ENCODE measurements around the gene KCNJ16. TPM values are rescaled to one million over a fixed set of nuclear protein-coding genes. Genes with fewer than 3 reads are reported as not detected.
A peak's percentile ranks its signal among the peaks of the same experiment; 100 is the strongest.

KCNJ16 gene
- total RNA-seq, 1 donor from 2014 or later = 0.27 TPM

GRCh38 chr17:70168977-70169708 lies 94.1 kb downstream of the KCNJ16 start, which contains the start of gene KCNJ2:
TSS of gene KCNJ2 (plus strand) at chr17:70169532. CDS start at chr17:70175040, 5,508 bp downstream.
- Mint-ChIP-seq H3K9me3 (ENCODE audit: unreplicated experiment) (peaks cover 11% of the 10 kb centered on the region), H3K27ac (ENCODE audit: unreplicated experiment) (peak within 1 kb of the TSS; percentile 56), H3K4me1 (ENCODE audit: low read depth, unreplicated experiment) (peaks cover 46% of the 10 kb centered on the region), H3K27me3 (ENCODE audit: unreplicated experiment) (peaks cover 10% of the 10 kb centered on the region), H3K4me3 (ENCODE audit: unreplicated experiment) (peak within 1 kb of the TSS; percentile 94), H3K36me3 (ENCODE audit: unreplicated experiment) (no peaks in the 10 kb centered on the region)
- peak; percentile 92 for DNase-seq
- no peak for TF ChIP-seq CTCF (IDR thresholded peaks at IDR 0.05; ENCODE audit: partially characterized antibody, unreplicated experiment)

GRCh38 chr17:70169709-70170597 lies 94.9 kb downstream of the KCNJ16 start:
- no peak for DNase-seq
- no peak for TF ChIP-seq CTCF (IDR thresholded peaks at IDR 0.05; ENCODE audit: partially characterized antibody, unreplicated experiment)
- H3K27me3 Mint-ChIP-seq (ENCODE audit: unreplicated experiment) = peaks cover 10% of the 10 kb centered on the region
- no peaks in the 10 kb centered on the region for H3K36me3 Mint-ChIP-seq (ENCODE audit: unreplicated experiment)
- peaks cover 49% of the 10 kb centered on the region for H3K4me1 Mint-ChIP-seq (ENCODE audit: low read depth, unreplicated experiment)
- peak overlapping the region; percentile 91 for H3K4me3 Mint-ChIP-seq (ENCODE audit: unreplicated experiment)
- H3K27ac Mint-ChIP-seq (ENCODE audit: unreplicated experiment) = peak overlapping the region; percentile 56
- peaks cover 11% of the 10 kb centered on the region for H3K9me3 Mint-ChIP-seq (ENCODE audit: unreplicated experiment)

GRCh38 chr17:70171159-70171558 lies 96.1 kb downstream of the KCNJ16 start:
- Mint-ChIP-seq H3K4me3 (ENCODE audit: unreplicated experiment) (peak overlapping the region; percentile 91), H3K27ac (ENCODE audit: unreplicated experiment) (peak overlapping the region; percentile 74), H3K9me3 (ENCODE audit: unreplicated experiment) (peaks cover 11% of the 10 kb centered on the region), H3K36me3 (ENCODE audit: unreplicated experiment) (no peaks in the 10 kb centered on the region), H3K4me1 (ENCODE audit: low read depth, unreplicated experiment) (peaks cover 49% of the 10 kb centered on the region), H3K27me3 (ENCODE audit: unreplicated experiment) (peaks cover 10% of the 10 kb centered on the region)
- TF ChIP-seq CTCF (IDR thresholded peaks at IDR 0.05; ENCODE audit: partially characterized antibody, unreplicated experiment) = no peak
- peak; percentile 56 for DNase-seq

GRCh38 chr17:70172449-70172848 lies 97.4 kb downstream of the KCNJ16 start:
- Mint-ChIP-seq H3K27ac (ENCODE audit: unreplicated experiment) (no peak overlapping the region), H3K4me1 (ENCODE audit: low read depth, unreplicated experiment) (peaks cover 50% of the 10 kb centered on the region), H3K4me3 (ENCODE audit: unreplicated experiment) (peak overlapping the region; percentile 10), H3K36me3 (ENCODE audit: unreplicated experiment) (no peaks in the 10 kb centered on the region), H3K9me3 (ENCODE audit: unreplicated experiment) (peaks cover 11% of the 10 kb centered on the region), H3K27me3 (ENCODE audit: unreplicated experiment) (peaks cover 10% of the 10 kb centered on the region)
- TF ChIP-seq CTCF (IDR thresholded peaks at IDR 0.05; ENCODE audit: partially characterized antibody, unreplicated experiment) = no peak
- DNase-seq = no peak
